Activated CD4-positive, alpha-beta T cell treated with anti-CD3 and anti-CD28 coated beads, Interleukin-2, amount 10 ng/mL, durations not matched to agents 7 days and 5 days (primary cell): ENCODE measurements around the gene HPS5. TPM values are rescaled to one million over a fixed set of nuclear protein-coding genes. Genes with fewer than 3 reads are reported as not detected.

Experiments
- CTCF ChIA-PET: fragments of 350-600 bp; sonication (Branson Sonifier 250); formaldehyde crosslinking; loops from one replicate; lab custom pipeline; 2021; ENCODE audit warnings: antibody characterized with exemption; lab: Charles Lee
- POLR2A ChIA-PET: fragments of 350-600 bp; sonication (Branson Sonifier 250); formaldehyde crosslinking; loops from one replicate; lab custom pipeline; 2021; ENCODE audit warnings: antibody characterized with exemption; lab: Charles Lee
- DNase-seq: peaks from one replicate; pipeline ENCODE4 v3.0.0-alpha.2; 2020
- H3K27ac Mint-ChIP-seq: one replicate; pipeline ENCODE4 v1.8.0; 2021; ENCODE audit warnings: mild to moderate bottlenecking, moderate library complexity, mixed read lengths
- H3K27me3 Mint-ChIP-seq: one replicate; pipeline ENCODE4 v1.8.0; 2021; ENCODE audit warnings: mixed read lengths
- H3K36me3 Mint-ChIP-seq: one replicate; pipeline ENCODE4 v1.8.0; 2021; ENCODE audit warnings: low read depth, mixed read lengths
- H3K4me1 Mint-ChIP-seq: one replicate; pipeline ENCODE4 v1.8.0; 2021; ENCODE audit warnings: mixed read lengths
- H3K4me3 Mint-ChIP-seq: one replicate; pipeline ENCODE4 v1.8.0; 2021; ENCODE audit warnings: mild to moderate bottlenecking, moderate library complexity, mixed read lengths
- H3K9me3 Mint-ChIP-seq: one replicate; pipeline ENCODE4 v1.8.0; 2021; ENCODE audit warnings: mixed read lengths
- total RNA-seq, 2 experiments: library from RNA; stranded (reverse); gene quantifications; one replicate each; pipeline ENCODE4 v1.2.3, GENCODE V29; 2021

Gene HPS5
- total RNA-seq, 2 experiments from 2014 or later, result 17.6 TPM

DNA sequence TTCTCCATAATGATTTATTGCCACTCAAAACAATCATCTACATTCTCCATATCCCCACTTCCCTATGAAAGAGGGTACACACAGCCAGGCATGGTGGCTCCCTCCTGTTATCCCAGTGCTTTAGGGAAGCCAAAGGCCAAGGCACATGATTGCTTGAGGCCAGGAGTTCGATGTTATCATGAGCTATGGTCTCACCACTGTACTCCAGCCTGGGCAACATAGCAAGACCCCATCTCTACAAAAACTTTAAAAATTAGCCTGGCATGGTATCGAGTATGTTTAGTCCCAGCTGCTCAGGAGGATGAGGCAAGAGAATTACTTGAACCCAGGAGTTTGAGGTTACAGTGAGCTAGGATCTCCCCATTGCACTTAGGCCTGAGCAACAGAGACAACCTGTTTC is 6.0 kb downstream of the HPS5 start:
- peaks cover 36% of the 10 kb centered on the region for H3K4me1 Mint-ChIP-seq
- ChIA-PET POLR2A (no interaction called here), CTCF (interaction anchor here (0.5 to 1.4 kb wide), 10 partner anchors 9 to 922 kb away, joined by 3 to 6 read pairs (median 3); no protein-coding TSS in a partner anchor)
- no peak overlapping the region for H3K4me3 Mint-ChIP-seq
- no peaks in the 10 kb centered on the region for H3K9me3 Mint-ChIP-seq
- no peak overlapping the region for H3K27ac Mint-ChIP-seq
- H3K27me3 Mint-ChIP-seq, result no peaks in the 10 kb centered on the region
- DNase-seq, result no peak
- H3K36me3 Mint-ChIP-seq, result peaks cover 32% of the 10 kb centered on the region

DNA sequence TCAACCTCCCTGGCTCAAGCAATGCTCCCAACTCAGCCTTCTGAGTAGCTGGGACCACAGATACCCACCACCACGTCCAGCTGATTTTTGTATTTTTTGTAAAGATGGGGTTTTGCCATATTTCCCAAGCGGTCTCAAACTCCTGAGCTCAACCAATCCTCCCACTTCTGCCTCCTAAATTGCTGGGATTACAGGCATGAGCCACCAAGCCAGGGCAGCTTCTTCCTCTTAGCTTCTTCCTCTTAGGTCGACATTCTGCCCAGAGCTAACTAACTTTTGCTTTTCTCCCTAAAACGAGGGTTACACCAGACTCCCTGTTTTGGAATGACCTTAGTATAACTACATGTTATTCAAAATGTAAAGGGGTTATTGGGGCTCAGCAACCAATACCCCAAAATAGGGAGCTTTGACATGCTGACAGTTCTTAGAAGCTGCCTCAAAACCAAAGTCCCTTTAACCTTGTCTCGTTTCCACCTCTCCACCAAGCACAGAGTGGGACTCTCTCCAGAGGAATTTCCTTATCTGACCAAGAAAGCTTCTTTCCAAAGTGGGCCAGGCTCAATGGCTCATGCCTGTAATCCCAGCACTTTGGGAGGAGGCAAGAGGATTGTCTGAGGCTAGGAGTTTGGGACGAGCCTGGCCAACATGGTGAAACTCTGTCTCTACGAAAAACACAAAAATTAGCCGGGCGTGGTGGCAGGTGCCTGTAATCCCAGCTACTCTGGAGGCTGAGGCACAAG is 7.0 kb downstream of the HPS5 start:
- no peaks in the 10 kb centered on the region for H3K9me3 Mint-ChIP-seq
- no peaks in the 10 kb centered on the region for H3K27me3 Mint-ChIP-seq
- H3K27ac Mint-ChIP-seq, result peak overlapping the region; percentile 15
- DNase-seq, result no peak
- H3K4me3 Mint-ChIP-seq, result no peak overlapping the region
- POLR2A ChIA-PET, result no interaction called here
- H3K36me3 Mint-ChIP-seq, result peaks cover 34% of the 10 kb centered on the region
- CTCF ChIA-PET, result interaction anchor here (0.6 to 1.4 kb wide), 7 partner anchors 8 to 150 kb away, joined by 3 to 6 read pairs (median 4); no protein-coding TSS in a partner anchor
- H3K4me1 Mint-ChIP-seq, result peaks cover 28% of the 10 kb centered on the region

DNA sequence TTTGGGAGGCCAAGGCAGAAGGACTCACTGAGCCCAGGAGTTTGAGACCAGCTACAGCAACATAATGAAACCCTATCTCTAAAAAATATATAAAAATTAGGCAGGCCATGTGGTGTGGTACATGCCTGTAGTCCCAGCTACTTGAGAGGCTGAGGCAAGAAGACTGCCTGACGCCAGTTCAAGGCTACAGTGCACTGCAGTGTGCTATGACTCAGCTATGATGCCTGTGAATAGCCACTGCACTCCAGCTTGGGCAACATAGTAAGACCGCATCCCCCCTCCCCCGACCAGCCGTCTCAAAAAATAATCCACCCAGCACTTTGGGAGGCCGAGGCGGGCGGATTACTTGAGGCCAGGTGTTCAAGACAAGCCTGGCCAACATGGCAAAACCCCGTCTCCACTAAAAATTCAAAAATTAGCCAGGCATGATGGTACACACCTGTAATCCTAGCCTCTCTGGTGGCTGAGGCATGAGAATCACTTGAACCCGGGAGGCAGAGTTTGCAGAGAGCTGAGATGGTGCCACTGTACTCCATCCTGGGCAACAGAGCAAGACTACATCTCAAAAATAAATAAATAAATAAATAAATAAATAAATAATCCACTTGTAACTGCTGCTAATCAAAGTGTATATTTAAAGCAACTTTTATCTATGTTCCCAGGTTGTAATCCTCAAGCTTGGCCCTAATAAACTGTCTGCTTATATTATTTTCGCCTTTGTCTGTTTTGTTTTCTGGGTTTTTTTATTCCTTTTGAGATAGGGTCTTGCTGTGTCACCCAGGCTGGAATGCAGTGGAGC is 7.8 kb downstream of the HPS5 start:
- no peaks in the 10 kb centered on the region for H3K9me3 Mint-ChIP-seq
- H3K27me3 Mint-ChIP-seq, result no peaks in the 10 kb centered on the region
- peaks cover 27% of the 10 kb centered on the region for H3K36me3 Mint-ChIP-seq
- H3K27ac Mint-ChIP-seq, result no peak overlapping the region
- ChIA-PET CTCF (interaction anchor here (0.6 to 1.4 kb wide), 6 partner anchors 7 to 151 kb away, joined by 3 to 6 read pairs (median 4); no protein-coding TSS in a partner anchor), POLR2A (no interaction called here)
- no peak for DNase-seq
- no peak overlapping the region for H3K4me3 Mint-ChIP-seq
- peaks cover 20% of the 10 kb centered on the region for H3K4me1 Mint-ChIP-seq

DNA sequence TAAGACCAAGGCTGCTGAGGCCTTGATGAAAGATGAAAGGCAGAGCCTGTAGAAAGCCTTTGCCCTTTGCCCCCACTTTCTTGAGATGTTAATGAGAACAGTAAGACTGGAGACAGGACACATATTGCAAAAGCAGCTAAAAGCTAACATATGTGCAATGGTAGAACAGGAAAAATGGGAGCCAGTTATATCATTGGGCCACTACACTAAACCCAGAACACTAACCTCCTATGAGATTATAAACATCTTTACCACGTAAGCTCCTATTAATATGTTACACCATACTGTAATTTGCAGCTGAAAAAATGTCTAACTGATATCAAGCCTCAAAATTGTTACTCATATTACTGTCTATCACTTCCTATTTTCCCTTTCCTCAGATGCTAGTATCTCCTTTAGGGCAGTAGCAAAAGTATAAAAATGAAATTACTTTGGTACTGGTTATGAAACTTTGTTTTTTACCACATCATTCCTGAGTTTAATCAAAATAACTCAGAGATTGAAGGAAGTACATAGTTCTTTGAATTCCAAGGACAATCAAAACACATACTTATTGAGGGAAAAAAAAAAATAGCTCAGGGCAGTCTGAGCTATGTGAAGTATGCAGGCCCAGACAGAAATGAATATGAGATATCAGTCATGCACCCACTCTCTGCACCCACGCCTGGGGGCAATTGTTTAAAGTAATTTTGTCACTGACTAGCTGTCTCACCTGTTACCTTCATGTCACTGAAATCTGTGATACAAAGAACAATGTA is 9.1 kb downstream of the HPS5 start:
- Mint-ChIP-seq H3K4me3 (no peak overlapping the region), H3K27me3 (no peaks in the 10 kb centered on the region), H3K27ac (no peak overlapping the region), H3K36me3 (peaks cover 35% of the 10 kb centered on the region), H3K9me3 (no peaks in the 10 kb centered on the region), H3K4me1 (peaks cover 9% of the 10 kb centered on the region)
- DNase-seq, result no peak
- POLR2A ChIA-PET, result interaction anchor here (0.6 kb wide), 1 partner anchor 1235 kb away, joined by 6 read pairs; the partner anchor contains the start of gene RPS13
- CTCF ChIA-PET, result interaction anchor here (0.8 kb wide), 1 partner anchor 24 kb away, joined by 6 read pairs; no protein-coding TSS in a partner anchor

DNA sequence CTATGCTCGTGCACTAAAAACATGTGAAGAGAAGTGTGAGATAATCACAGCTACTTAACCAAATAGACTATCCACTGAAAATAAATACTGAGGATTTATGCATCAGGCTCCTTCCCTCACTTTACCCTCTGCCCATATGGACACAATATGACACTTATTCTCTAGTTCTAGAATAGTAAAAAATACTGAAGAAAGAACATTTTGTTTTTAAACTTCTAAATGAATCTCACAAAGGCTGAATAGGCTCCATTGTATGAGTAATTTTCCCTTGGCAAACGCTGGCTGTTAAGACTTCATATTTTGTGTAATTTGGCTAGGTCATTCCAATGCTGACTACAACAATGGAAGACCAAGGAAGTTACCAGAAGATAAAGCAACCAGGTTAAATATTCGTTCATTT is 9.9 kb downstream of the HPS5 start:
- no peak for DNase-seq
- H3K27me3 Mint-ChIP-seq, result no peaks in the 10 kb centered on the region
- POLR2A ChIA-PET, result no interaction called here
- H3K27ac Mint-ChIP-seq, result no peak overlapping the region
- H3K9me3 Mint-ChIP-seq, result no peaks in the 10 kb centered on the region
- CTCF ChIA-PET, result no interaction called here
- H3K4me1 Mint-ChIP-seq, result peaks cover 5% of the 10 kb centered on the region
- no peak overlapping the region for H3K4me3 Mint-ChIP-seq
- peaks cover 35% of the 10 kb centered on the region for H3K36me3 Mint-ChIP-seq

DNA sequence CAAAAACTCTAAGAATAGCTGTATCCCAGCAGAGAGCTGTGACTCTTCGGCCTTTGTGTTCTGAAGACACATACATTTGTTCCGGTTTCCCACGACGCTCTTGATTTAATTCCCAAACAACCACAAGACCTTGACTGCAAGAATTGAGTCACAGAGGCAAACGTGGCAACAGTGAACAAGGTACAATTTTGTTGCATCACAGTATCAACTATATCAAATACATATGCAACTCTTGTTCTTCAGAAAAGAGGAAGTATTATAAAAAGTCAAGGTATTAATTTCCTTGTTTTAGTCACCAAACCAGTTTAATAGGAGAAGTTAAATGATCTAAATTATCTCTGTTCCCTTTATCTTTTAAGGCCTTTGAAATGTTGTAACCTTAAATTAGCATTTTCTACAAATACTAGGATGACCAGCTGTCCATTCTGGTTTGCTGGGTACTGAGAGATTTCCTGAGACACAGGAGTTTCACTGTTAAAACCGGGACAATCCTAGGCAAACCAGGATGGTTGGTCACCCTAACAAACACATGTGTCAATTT is 11.1 kb downstream of the HPS5 start:
- Mint-ChIP-seq H3K4me3 (no peak overlapping the region), H3K27ac (no peak overlapping the region), H3K27me3 (no peaks in the 10 kb centered on the region), H3K36me3 (peaks cover 38% of the 10 kb centered on the region), H3K4me1 (peaks cover 5% of the 10 kb centered on the region), H3K9me3 (no peaks in the 10 kb centered on the region)
- POLR2A ChIA-PET, result no interaction called here
- CTCF ChIA-PET, result interaction anchor here (0.6 to 0.8 kb wide), 2 partner anchors 13 to 27 kb away, joined by 3 read pairs; no protein-coding TSS in a partner anchor
- no peak for DNase-seq

DNA sequence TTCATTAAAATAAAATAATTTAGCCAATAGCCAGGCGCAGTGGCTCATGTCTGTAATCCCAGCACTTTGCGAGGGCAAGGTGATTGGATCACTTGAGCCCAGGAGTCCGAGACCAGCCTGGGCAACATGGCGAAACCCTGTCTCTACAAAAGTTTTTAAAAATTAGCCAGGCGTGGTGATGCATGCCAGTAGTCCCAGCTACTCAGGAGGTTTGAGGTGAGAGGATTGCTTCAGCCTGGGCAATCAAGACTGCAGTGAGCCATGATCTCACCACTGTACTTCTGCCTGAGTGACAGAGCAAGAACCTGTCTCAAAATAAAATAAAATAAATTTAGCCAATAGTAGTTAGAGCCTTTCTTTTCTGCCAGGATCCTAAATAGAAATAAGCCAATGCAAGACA is 12.2 kb downstream of the HPS5 start:
- Mint-ChIP-seq H3K27ac (no peak overlapping the region), H3K9me3 (no peaks in the 10 kb centered on the region), H3K36me3 (peaks cover 42% of the 10 kb centered on the region), H3K4me1 (no peaks in the 10 kb centered on the region), H3K4me3 (no peak overlapping the region), H3K27me3 (no peaks in the 10 kb centered on the region)
- ChIA-PET CTCF (no interaction called here), POLR2A (no interaction called here)
- no peak for DNase-seq

DNA sequence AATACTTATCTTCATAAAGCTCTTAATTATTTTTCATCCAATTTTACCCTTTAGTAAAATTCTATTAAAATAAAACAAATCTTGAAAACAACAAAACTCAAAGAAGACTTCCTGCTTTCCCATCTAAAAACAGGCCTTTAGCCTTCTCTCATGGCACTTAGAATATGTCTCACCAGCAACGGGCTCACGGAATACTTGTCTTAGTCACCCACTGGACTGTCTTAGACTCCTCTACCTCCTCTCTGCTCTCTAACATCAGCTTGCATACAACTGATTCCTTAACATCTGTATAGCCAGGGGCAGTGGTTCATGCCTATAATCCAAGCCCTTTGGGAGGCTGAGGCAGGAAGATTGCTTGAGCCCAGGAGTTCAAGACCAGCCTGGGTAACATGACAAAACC is 13.7 kb downstream of the HPS5 start:
- CTCF ChIA-PET, result no interaction called here
- H3K27me3 Mint-ChIP-seq, result no peaks in the 10 kb centered on the region
- H3K27ac Mint-ChIP-seq, result no peak overlapping the region
- H3K4me3 Mint-ChIP-seq, result no peak overlapping the region
- no peaks in the 10 kb centered on the region for H3K9me3 Mint-ChIP-seq
- POLR2A ChIA-PET, result no interaction called here
- no peaks in the 10 kb centered on the region for H3K4me1 Mint-ChIP-seq
- peaks cover 44% of the 10 kb centered on the region for H3K36me3 Mint-ChIP-seq
- DNase-seq, result no peak

DNA sequence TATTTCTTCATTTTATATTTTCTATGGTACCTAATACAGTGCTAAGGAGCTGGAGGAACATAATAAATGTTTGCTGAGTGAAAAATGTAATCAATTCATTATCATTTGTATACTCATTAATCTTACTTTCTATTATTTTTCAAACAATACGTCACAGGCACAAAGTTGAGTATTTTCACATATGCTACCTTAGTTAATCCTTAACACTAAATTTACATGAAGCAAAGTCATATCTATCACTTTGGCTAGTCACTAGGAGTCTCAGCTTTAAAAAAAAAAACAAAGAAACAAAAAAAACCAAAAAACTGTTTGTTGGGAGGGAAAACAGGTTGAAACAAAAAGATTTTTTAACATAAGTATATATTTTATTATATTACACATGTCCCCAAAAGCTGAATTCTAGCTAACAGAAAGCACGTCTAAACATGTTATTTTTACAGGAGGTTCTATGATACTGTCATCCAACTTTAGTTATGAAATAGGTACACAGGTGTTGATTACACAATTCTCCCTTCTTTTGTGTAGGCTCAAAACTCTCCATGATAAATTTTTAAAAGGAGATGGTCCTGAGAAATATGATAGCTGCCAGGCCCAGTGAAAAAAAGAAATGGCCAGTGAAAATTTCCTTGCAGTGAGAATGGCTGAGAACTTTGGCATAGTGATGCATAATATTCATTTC is 14.3 kb downstream of the HPS5 start:
- peaks cover 47% of the 10 kb centered on the region for H3K36me3 Mint-ChIP-seq

DNA sequence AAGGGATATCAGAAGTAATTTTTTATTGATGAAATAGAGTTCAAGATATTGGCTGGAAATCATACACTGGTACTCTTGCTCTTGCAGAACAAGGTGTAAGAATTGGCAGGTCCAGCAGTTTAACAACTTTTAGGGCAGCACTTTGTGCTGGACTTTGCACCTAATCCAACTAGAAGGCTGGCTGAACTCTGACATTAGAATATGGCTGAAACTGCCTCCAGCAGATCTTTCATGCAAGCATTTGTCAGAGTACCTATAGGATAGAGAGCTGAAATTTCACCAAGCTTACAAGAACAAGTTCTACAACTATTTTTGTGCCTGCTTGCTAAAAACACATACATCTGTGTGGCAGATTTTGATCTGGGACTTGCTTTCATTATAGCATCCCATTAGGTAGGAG is 17.2 kb downstream of the HPS5 start:
- Mint-ChIP-seq H3K27ac (no peak overlapping the region), H3K36me3 (peaks cover 51% of the 10 kb centered on the region), H3K4me1 (no peaks in the 10 kb centered on the region), H3K4me3 (no peak overlapping the region), H3K27me3 (no peaks in the 10 kb centered on the region), H3K9me3 (no peaks in the 10 kb centered on the region)
- ChIA-PET CTCF (interaction anchor here (1.3 to 1.4 kb wide), 2 partner anchors 10 kb away, joined by 4 read pairs; no protein-coding TSS in a partner anchor), POLR2A (no interaction called here)
- no peak for DNase-seq

More for the DNA sequence above, 14.3 kb downstream of the HPS5 start:
- CTCF ChIA-PET, result no interaction called here
- Mint-ChIP-seq H3K4me3 (no peak overlapping the region), H3K27me3 (no peaks in the 10 kb centered on the region), H3K27ac (no peak overlapping the region), H3K4me1 (no peaks in the 10 kb centered on the region), H3K9me3 (no peaks in the 10 kb centered on the region)
- POLR2A ChIA-PET, result no interaction called here
- DNase-seq, result no peak

DNA sequence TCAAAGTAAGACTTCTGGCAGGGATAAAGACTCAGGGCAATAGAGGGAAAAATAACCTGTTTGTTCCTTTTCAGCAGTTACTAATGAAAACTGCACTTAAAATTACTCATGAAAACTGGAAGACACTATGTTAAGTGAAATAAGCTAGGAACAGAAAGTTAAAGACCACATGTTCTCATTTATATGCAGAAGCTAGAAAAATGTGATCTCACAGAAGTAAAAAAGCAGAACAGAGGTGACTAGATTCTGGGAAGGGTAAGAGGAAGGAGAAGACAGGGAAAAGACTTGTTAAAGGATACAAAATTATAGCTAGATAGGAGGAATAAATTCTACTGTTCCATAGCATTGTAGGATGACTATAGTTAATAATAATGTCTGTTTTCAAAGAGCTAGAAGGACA is 22.2 kb downstream of the HPS5 start:
- Mint-ChIP-seq H3K4me3 (no peak overlapping the region), H3K36me3 (peaks cover 52% of the 10 kb centered on the region), H3K9me3 (no peaks in the 10 kb centered on the region), H3K27ac (no peak overlapping the region), H3K4me1 (peaks cover 3% of the 10 kb centered on the region), H3K27me3 (no peaks in the 10 kb centered on the region)
- ChIA-PET POLR2A (no interaction called here), CTCF (no interaction called here)
- no peak for DNase-seq

DNA sequence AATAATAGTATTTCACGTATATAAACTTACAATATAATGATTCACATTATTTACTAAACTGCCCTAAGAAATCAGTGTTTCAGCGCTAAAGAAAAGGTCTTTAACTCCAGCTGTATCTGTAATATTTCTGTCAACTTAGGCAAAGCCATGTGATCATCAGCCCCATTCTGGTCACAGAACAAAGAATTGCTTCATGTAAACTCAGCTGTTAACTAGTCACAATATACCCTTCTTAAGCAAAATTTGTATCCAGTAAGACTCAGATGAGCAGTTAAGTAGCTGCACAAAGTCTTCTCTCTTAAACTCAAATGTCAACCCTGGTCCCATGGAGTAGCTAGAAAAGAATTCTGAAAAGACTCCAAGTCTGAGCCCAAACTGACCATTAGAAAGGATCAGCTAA is 26.6 kb downstream of the HPS5 start:
- peaks cover 64% of the 10 kb centered on the region for H3K36me3 Mint-ChIP-seq
- H3K9me3 Mint-ChIP-seq, result no peaks in the 10 kb centered on the region
- POLR2A ChIA-PET, result no interaction called here
- H3K4me1 Mint-ChIP-seq, result peaks cover 7% of the 10 kb centered on the region
- DNase-seq, result no peak
- no peaks in the 10 kb centered on the region for H3K27me3 Mint-ChIP-seq
- CTCF ChIA-PET, result interaction anchor here (0.8 to 1.7 kb wide), 9 partner anchors 8 to 426 kb away, joined by 3 to 7 read pairs (median 3); partner anchors contain the start of gene SAA2
- H3K27ac Mint-ChIP-seq, result no peak overlapping the region
- H3K4me3 Mint-ChIP-seq, result no peak overlapping the region
